GM10847 (cell line): ENCODE results near the gene KCNMB1.

Experiments used
- POLR2A ChIP-seq: IDR thresholded peaks from 2 replicates; pipeline ENCODE4 v1.6.1; 2011; ENCODE audit not compliant: insufficient read length; ENCODE audit errors: extremely low read depth

Gene KCNMB1, protein sequence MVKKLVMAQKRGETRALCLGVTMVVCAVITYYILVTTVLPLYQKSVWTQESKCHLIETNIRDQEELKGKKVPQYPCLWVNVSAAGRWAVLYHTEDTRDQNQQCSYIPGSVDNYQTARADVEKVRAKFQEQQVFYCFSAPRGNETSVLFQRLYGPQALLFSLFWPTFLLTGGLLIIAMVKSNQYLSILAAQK

DNA sequence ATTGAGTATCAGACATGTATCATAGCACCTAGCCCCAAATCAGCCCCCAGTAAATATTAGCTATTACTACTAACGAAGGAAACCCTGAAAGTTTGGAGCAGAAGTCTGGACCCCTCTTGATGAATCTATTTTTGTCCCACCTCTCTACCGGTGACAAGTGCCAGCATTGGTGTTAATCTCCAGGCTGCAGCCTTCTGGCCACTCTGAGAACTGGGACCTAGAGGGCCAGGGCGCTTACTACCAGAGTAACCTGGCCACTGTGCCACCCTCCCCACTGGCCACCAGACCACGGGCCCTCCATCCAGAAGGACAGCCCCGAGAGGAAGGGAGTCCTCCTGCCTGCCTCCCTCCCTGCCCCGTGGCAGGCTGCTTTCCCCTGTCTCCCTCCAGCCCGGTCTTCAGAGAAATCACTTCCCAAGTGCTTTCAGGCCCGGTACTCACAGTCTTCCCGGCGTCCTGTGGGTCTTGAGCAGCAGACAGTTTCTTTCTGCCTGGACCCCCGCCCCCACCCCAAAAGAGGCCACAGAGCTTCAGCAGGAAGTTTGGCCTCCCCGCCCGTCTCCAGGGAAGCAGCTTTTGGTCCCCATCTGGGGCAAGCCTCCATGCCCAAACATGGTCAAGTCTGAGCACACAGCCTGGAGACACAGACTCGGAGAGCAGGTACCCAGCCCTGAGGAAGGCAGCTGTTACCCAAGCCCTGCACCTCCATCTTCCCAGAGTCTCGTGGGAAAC lies at the start of gene KCNMB1:
Gene KCNMB1 (minus strand): TSS at position 550 of the 732 bp plus-strand sequence. CDS start 3,920 bp downstream, outside the sequence.
- no peak for TF ChIP-seq POLR2A

GRCh38 chr5:170438581-170438980 lies 49.4 kb upstream of the KCNMB1 start:
- no peak for TF ChIP-seq POLR2A

- no peak for TF ChIP-seq POLR2A
Measured at GRCh38 chr5:170437621-170438375, 48.6 kb upstream of the KCNMB1 start.

GRCh38 chr5:170436335-170436734 lies 47.2 kb upstream of the KCNMB1 start:
- TF ChIP-seq POLR2A = no peak

- no peak for TF ChIP-seq POLR2A
Measured at GRCh38 chr5:170434966-170435605, 45.9 kb upstream of the KCNMB1 start.

DNA sequence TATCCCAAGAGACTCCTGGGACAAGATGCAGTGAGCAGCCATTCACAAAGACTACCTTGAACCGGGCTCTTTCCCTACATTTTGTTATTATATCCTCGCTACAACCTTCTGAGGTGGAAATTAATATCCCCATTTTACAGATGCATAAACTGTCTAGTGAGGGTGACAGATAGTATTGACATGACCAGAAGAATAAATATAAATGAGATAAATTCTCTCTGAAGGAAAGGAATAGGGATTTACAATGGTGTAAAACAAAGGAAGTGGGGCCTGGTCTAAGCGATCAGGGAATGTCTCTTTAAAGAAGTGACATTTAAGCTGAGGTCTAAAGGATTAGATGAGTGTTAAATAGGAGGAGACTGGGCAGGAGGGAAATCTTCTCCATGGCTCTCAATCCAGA lies 43.5 kb upstream of the KCNMB1 start:
- no peak for TF ChIP-seq POLR2A

DNA sequence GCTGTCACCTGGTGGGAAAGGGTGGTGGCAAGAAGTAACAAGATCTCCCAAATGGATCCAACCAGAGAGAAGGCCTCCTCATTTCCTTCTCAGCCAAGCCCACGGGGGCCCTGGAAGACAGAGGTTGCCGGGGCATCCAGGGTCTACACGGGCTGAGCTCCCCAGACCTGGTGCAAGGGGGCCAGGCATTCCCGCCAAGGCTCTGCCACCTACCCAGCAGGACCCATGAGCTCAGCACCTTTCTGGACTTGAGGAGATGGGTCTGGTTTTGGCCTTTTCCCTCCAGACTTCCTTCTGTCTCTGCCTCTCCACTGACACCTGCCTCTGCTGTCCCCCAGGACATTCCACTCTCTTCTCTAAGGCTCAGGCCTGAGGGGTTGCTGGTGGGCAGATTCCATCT lies 42.4 kb upstream of the KCNMB1 start:
- TF ChIP-seq POLR2A = no peak

DNA sequence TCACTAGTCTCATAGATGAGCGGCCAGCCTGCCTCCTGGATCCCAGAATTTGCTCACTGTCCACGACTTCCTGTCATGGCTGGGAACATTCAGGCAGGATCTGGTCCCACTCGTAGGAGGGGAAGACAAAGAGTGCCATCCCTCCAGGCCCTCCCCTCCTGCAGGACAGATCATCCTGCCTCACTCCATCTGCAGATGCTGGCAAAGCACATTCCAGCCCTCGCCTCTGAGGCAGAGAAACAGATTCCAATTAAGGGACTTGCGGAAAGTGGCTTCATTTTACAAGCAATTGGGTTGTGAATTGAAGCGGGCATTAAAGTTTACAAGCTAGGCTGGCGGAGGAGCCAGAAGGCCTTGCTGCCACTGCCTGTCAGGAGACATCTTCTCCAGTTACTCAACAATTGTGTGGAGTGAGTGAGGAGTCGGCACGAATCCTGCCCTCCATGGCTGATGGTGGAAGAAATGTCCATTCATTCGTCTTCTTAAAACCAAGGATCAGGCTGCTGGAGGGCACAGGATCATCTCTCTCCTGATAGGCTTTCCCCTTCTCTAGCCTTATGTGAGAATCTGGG lies 41.8 kb upstream of the KCNMB1 start:
- no peak for TF ChIP-seq POLR2A

DNA sequence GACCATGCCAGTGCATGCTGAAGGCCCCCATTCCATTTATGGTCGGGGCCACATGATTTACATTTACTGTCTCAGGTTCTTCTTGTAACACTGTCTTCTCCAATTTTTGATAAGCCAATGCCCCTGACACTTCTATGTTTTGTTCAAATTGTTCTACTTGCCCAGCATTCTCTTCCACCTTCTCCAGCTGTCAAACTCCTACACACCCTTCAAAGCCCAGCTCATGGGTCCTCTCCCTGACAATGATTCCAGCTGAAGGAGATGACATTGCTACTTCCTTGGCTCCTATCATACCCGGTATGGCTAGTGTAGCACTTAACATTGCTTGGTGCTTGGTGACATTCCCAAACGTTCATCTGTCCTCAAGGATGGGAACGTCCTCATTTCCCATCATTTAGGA lies 41.1 kb upstream of the KCNMB1 start:
- TF ChIP-seq POLR2A = no peak

- TF ChIP-seq POLR2A = no peak
Measured at GRCh38 chr5:170429014-170429413, 39.8 kb upstream of the KCNMB1 start.

DNA sequence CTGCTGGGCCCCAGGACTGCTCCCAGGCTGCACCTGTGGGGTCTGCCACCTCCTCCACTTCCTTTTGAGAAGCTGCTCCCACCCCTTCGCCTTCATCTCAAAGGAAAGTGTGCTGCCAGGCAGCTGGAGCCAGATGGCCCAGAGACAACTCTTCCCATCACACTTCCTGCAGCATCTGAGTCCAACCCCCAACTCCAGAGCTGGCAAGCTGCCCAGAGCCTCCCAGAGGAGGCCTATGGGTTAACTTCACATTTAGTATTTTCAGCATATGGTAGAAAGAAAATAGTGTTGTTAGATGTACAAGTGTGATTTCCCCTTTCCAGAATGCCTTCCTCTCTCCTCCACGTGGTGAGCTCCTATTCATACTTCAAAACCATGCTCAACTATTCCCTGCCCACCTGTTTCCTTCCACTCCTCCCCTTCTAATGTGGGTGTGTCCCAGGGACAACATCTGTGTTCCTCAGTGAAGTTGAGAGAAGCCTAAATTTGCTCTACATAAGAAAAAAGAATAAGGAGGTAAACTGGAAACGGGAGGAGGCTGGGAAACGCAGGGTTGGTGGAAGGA lies 38.6 kb upstream of the KCNMB1 start:
- no peak for TF ChIP-seq POLR2A

- no peak for TF ChIP-seq POLR2A
Measured at GRCh38 chr5:170426786-170427185, 37.6 kb upstream of the KCNMB1 start.

DNA sequence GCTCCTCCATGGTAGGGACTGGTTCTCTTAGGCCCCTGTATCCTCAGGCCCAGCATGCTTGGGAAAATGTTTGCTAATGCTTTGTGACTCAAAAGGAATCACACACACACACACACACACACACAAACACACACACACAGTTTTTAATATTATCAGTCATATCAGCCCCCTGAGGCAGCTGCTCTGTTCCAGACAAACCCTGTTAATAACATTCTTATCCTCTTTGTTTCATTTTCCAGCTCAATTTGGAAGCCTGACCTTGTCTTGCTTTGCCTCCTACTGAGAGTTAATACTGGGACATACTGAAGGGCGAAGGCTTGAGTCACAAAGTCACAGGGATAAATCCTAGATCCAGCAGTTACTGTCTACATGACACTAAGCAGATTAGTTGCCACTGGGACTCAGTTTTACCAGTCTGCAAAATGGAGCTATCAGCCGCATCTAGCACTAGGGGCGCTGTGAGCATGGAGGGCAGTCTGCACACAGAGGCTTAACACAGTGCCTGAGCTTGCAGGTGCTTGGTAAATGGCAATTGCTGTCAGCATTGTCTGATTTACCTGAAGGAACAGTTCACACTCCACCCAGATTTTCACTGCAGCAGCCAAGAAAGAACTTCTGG lies 37.1 kb upstream of the KCNMB1 start:
- TF ChIP-seq POLR2A = no peak

GRCh38 chr5:170425731-170426130 lies 36.6 kb upstream of the KCNMB1 start:
- TF ChIP-seq POLR2A = no peak
